ENCODE data around the gene TMEM80. TPM values are rescaled to one million over a fixed set of nuclear protein-coding genes. Genes with fewer than 3 reads are reported as not detected.

The TMEM80 gene
- total and polyA plus RNA-seq, 12 donors = 10.1 to 24.2 (median 14.5) TPM

DNA sequence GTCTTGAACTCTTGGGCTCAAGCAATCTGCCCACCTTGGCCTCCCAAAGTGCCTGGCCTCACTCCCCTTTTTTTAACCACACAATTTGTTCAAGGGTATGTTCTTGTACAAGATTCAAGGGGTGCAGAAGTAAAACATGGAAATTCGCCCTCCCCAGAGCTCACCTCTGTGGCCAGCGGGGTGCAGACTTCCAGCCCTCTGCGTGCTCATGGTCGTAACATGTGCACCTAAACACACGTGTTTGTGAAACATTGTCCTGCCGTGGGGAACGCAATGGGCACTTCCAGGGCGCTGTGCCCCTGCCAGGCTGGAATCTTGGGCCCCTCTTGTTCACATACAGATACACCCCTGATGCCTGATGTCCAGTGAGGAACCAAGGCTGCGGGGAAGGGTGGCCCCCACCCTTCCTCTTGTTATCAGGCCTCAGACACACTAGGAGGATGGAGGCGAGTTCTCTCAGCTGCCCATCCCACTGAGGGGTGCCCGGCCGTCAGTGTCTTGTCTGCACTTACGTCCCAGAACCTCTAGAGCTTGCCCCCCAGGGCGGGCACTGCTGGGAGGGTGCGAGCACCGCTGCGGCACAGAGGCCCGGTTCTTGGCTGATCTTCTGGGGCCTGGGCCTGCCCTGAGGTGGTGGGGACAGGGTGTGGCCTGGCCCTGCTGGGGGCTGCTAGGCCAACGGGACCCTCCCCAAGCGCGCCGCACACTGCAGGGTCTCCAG lies 6.3 kb downstream of the TMEM80 start:
- Histone ChIP-seq H3K27me3 (peaks cover 6 to 19% (median 9%) of the 10 kb centered on the region in 7 donors), H3K27ac (peak overlapping the region in 1 of 10 donors; percentile 53), H3K36me3 (peaks cover 0 to 41% (median 7%) of the 10 kb centered on the region in 9 donors), H3K4me1 (peaks cover 3 to 55% (median 32%) of the 10 kb centered on the region in 9 donors), H3K9me3 (no peaks in the 10 kb centered on the region), H3K4me3 (no peak overlapping the region)
- DNase-seq (no peak), ATAC-seq (no peak)
- TF ChIP-seq, protein P1, sequence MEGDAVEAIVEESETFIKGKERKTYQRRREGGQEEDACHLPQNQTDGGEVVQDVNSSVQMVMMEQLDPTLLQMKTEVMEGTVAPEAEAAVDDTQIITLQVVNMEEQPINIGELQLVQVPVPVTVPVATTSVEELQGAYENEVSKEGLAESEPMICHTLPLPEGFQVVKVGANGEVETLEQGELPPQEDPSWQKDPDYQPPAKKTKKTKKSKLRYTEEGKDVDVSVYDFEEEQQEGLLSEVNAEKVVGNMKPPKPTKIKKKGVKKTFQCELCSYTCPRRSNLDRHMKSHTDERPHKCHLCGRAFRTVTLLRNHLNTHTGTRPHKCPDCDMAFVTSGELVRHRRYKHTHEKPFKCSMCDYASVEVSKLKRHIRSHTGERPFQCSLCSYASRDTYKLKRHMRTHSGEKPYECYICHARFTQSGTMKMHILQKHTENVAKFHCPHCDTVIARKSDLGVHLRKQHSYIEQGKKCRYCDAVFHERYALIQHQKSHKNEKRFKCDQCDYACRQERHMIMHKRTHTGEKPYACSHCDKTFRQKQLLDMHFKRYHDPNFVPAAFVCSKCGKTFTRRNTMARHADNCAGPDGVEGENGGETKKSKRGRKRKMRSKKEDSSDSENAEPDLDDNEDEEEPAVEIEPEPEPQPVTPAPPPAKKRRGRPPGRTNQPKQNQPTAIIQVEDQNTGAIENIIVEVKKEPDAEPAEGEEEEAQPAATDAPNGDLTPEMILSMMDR (IDR thresholded peaks at IDR 0.05) = no peak
- WGBS, 2 donors = 96% methylated on average over 22 of the region's 22 CpGs
- intact Hi-C loops (cut with DNase I) = no loop called here

DNA sequence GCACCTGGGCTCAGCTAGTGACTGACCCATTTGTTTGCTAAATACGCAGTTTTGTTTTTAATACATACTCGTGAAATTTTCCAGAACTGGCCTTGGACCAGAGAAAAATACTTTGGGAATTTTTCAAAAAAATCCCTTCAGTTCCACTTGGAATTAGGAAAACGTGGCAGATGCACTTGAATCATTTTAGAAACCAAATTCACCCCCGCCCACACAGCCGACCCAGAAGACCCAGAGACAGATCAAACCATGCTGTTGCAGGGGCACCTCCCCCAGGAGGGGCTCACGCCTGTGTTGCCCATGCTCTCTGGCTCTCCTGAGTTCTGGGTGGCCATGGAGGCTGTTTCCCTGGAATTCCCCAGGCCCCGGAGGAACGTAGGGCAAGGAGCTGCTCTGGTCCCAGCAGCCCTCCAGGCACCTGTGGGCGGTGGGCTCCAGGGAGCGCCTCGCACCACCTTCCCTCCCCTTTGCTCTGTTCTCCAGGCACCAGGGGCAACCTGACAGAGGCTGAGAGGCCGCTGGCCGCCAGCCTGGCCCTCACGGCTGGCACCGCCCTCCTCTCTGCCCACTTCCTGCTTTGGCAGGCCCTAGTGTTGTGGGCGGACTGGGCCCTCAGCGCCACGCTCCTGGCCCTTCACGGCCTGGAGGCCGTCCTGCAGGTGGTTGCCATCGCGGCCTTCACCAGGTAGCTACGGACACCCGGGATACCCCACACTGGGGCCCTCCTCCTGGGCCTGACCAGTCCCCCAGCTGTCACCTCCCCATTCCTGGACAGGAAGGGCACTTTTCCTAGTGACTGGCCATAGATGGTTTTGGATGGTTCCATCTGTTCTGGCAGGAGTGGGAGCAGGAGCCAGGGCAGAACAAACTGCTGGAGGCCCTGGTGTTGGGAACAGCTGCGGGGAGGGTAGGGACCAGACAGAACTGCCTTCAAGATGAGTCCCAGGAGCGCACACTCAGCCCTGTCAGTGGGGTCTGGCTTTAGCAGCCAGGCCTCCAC lies 7.1 kb downstream of the TMEM80 start:
- Histone ChIP-seq H3K36me3 (peaks cover 0 to 41% (median 7%) of the 10 kb centered on the region in 9 donors), H3K27ac (peak overlapping the region in 1 of 10 donors; percentile 53), H3K9me3 (no peaks in the 10 kb centered on the region), H3K27me3 (peaks cover 6 to 28% (median 18%) of the 10 kb centered on the region in 7 donors), H3K4me3 (no peak overlapping the region), H3K4me1 (peaks cover under 1 to 52% (median 29%) of the 10 kb centered on the region in 9 donors)
- 89 to 91% methylated on average over 26 of the region's 26 CpGs for WGBS, 2 donors
- ATAC-seq = peak in 1 of 8 donors; percentile 34
- intact Hi-C loops (cut with DNase I) = no loop called here
- no peak for DNase-seq
- TF ChIP-seq, protein P1 (IDR thresholded peaks at IDR 0.05) = no peak

DNA sequence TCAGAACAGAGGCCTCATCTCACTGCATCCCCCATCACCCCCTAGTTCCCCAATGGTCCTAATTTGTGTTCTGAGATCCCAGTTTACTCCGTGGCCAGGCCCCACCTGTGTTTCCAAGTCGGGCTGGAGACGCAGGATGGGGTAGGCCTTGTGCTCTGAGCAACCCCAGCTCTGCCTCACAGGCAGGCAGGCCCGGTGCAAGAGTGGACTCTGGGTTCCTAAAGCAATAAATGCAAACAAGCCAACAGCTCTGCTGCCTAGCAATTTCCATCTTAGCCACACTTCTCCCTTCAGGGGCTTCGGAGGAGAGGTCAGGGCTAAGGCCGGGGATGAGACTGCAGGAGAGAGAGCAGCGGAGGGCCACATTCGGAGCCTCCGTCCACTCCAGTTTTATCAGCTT lies 7.9 kb downstream of the TMEM80 start:
- DNase-seq (no peak), ATAC-seq (no peak)
- Histone ChIP-seq H3K9me3 (no peaks in the 10 kb centered on the region), H3K27me3 (peaks cover 6 to 36% (median 24%) of the 10 kb centered on the region in 7 donors), H3K36me3 (peaks cover 0 to 41% (median 7%) of the 10 kb centered on the region in 9 donors), H3K4me1 (peaks cover 0 to 44% (median 24%) of the 10 kb centered on the region in 9 donors), H3K4me3 (no peak overlapping the region), H3K27ac (no peak overlapping the region)
- 90 to 95% methylated on average over 9 of the region's 9 CpGs for WGBS, 2 donors
- TF ChIP-seq, protein P1 (IDR thresholded peaks at IDR 0.05) = no peak
- intact Hi-C loops (cut with DNase I) = no loop called here

DNA sequence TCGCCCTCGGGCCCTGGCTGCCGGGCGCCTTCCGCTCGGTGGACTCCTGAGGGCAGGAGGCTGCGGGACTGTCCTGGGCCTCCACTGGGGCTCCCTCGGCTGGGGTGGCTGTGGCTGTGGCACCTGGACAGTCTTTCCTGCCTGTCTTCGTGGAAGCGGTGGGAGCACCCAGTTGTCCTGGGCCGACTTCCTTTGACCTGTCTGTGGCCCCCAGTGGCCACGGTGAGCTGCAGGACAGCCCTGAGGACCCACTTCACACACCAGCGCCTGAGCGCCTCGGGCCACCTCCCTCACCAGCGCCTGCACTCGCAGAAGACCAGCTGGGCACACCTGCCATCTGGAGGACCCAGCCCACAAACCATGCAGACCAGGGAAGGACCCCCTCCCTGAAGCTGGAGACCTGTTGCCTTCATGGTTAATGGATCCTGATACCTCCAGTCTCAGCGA lies 8.6 kb downstream of the TMEM80 start:
- Histone ChIP-seq H3K36me3 (peaks cover 0 to 35% (median 7%) of the 10 kb centered on the region in 9 donors), H3K4me1 (peaks cover 0 to 38% (median 24%) of the 10 kb centered on the region in 9 donors)
- WGBS, 2 donors = 91 to 94% methylated on average over 18 of the region's 18 CpGs

More for the DNA sequence above, 8.6 kb downstream of the TMEM80 start:
- TF ChIP-seq, protein P1 (IDR thresholded peaks at IDR 0.05) = no peak
- Histone ChIP-seq H3K9me3 (no peaks in the 10 kb centered on the region), H3K27me3 (peaks cover 6 to 41% (median 29%) of the 10 kb centered on the region in 7 donors), H3K27ac (no peak overlapping the region), H3K4me3 (no peak overlapping the region)
- ATAC-seq (no peak), DNase-seq (no peak)
- intact Hi-C loops (cut with DNase I) = no loop called here

Measured in heart right ventricle (tissue), 16 donors.